Gastroesophageal sphincter (tissue), 4 donors: ENCODE results near the gene SSU72. TPM values are rescaled to one million over a fixed set of nuclear protein-coding genes. Genes with fewer than 3 reads are reported as not detected.
"Not testable (repeated sequence)": the region's sequence is repeated elsewhere in the genome, so short reads cannot be mapped to it uniquely, and the experiment has no call there.

Source experiments
- ATAC-seq: fragments of 150-250 bp; one replicate; pipeline ENCODE4 v1.9.1; 2016; ENCODE audit warnings: mild to moderate bottlenecking, moderate library complexity
- H3K27ac ChIP-seq, 4 donors: fragments of 200-600 bp; sonication (generic) in 3 of 4; 1 replicate in 3 of 4; 2 replicates in 1 of 4; pipeline ENCODE4 v1.5.1; 2016 to 2019
- H3K27me3 ChIP-seq: fragments of 200-600 bp; sonication (generic); one replicate; pipeline ENCODE4 v1.5.1; 2019
- H3K36me3 ChIP-seq, 2 donors: fragments of 200-600 bp; sonication (generic); one replicate each; pipeline ENCODE4 v1.5.1; 2019; ENCODE audit warnings: control low read depth in 1 of 2
- H3K4me1 ChIP-seq, 3 donors: fragments of 200-600 bp; sonication (generic); 1 replicate in 2 of 3; 2 replicates in 1 of 3; pipeline ENCODE4 v1.5.1; 2016 to 2019; ENCODE audit warnings: control low read depth in 2 of 3
- H3K4me3 ChIP-seq, 2 donors: fragments of 200-600 bp; sonication (generic); one replicate each; pipeline ENCODE4 v1.5.1; 2019; ENCODE audit warnings: mild to moderate bottlenecking in 1 of 2, moderate library complexity in 1 of 2
- H3K9me3 ChIP-seq, 3 donors: fragments of 200-600 bp; sonication (generic); one replicate each; pipeline ENCODE4 v1.5.1; 2017 to 2019; ENCODE audit warnings: control low read depth in 2 of 3
- EP300 ChIP-seq: sonication (generic); formaldehyde crosslinking; IDR thresholded peaks from one replicate; pipeline ENCODE4 v1.6.1; 2017; ENCODE audit warnings: antibody characterized with exemption, mild to moderate bottlenecking
- POLR2A ChIP-seq, 2 donors: fragments of 450-650 bp; IDR thresholded peaks; one replicate each; pipeline ENCODE4 v1.6.1; 2017; ENCODE audit warnings: antibody characterized with exemption in 2 of 2, mild to moderate bottlenecking in 2 of 2, moderate library complexity in 1 of 2
- POLR2AphosphoS5 ChIP-seq: sonication (generic); formaldehyde crosslinking; IDR thresholded peaks from one replicate; pipeline ENCODE4 v1.6.1; 2017; ENCODE audit warnings: antibody characterized with exemption
- WGBS, 2 donors: methylation state at CpG; one replicate each; pipeline ENCODE4 v1.1.5; 2018; ENCODE audit warnings: low coverage in 1 of 2; 5-methylcytosine and 5-hydroxymethylcytosine counted together
- total RNA-seq, 4 donors: library from RNA; depleted of rRNA; stranded (reverse); fragments of >200 nt; gene quantifications; one replicate each; pipeline ENCODE4 v1.1.0, GENCODE V29; 2016
- TF ChIP-seq, protein P1 (sequence below), 4 experiments: fragments of 200-600 bp in 2 of 4; fragments of 450-650 bp in 2 of 4; sonication (generic) in 1 of 4; IDR thresholded peaks; one replicate each; pipeline ENCODE4 v1.5.1; 2017 to 2019; ENCODE audit warnings: antibody characterized with exemption in 4 of 4, mild to moderate bottlenecking in 2 of 4, moderate library complexity in 2 of 4

SSU72 gene
- total RNA-seq, 4 donors from 2014 or later: 90.5 to 109 (median 98.9) TPM

DNA sequence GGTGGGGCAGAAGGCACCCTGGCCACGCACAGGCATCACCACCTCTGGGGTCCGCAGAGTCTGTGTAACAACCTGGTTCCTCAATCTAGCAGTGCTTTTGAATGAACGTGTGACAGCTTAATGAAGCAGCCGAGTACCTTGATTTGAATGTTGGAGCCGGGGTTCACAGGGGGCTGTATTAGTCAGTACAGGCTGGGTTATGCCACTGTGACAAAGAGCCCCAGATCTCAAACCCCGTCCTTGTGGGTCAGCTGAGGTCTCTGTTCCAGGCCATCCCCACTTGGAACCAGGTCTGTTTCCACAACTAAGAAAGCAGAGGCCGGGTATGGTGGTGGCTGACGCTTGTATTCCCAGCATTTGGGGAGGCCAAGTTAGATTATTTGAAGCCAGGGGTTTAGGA, 44.7 kb downstream of the SSU72 start:
- Histone ChIP-seq H3K4me3 (no peak overlapping the region), H3K27me3 (no peaks in the 10 kb centered on the region), H3K4me1 (peaks cover 0 to 7% (median 0%) of the 10 kb centered on the region in 3 donors), H3K27ac (no peak overlapping the region), H3K36me3 (peaks cover 0 to 72% of the 10 kb centered on the region in 2 donors), H3K9me3 (peaks cover 0 to 10% (median 0%) of the 10 kb centered on the region in 3 donors)
- TF ChIP-seq EP300 (no peak), POLR2A (IDR thresholded peaks at IDR 0.05) (no peak), POLR2AphosphoS5 (no peak)
- TF ChIP-seq, protein P1, sequence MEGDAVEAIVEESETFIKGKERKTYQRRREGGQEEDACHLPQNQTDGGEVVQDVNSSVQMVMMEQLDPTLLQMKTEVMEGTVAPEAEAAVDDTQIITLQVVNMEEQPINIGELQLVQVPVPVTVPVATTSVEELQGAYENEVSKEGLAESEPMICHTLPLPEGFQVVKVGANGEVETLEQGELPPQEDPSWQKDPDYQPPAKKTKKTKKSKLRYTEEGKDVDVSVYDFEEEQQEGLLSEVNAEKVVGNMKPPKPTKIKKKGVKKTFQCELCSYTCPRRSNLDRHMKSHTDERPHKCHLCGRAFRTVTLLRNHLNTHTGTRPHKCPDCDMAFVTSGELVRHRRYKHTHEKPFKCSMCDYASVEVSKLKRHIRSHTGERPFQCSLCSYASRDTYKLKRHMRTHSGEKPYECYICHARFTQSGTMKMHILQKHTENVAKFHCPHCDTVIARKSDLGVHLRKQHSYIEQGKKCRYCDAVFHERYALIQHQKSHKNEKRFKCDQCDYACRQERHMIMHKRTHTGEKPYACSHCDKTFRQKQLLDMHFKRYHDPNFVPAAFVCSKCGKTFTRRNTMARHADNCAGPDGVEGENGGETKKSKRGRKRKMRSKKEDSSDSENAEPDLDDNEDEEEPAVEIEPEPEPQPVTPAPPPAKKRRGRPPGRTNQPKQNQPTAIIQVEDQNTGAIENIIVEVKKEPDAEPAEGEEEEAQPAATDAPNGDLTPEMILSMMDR (IDR thresholded peaks at IDR 0.05): no peak
- WGBS, 2 donors: 89% methylated on average over 5 of the region's 8 CpGs; no CpG with 5 or more reads in 1 of the 2 donors
- no peak for ATAC-seq

DNA sequence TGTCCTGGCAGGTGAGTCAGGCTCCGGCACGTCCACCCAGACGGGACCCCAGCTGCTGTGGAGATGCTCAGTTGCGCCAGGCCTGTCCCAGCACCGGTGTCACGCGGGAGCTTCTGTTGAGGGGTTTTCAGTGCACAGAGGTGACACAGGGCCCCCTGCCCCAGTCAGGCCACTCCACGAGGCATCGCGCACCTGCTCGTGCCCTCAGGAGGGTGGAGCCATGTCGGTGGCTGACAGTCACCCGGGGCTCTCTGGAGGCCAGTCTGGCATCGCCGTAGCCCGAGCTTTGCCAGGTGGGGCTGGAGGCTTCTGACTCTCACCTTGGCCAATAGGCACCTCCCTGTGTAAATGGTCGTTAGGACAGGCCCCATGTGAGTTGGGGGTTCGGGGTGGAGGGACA, 45.3 kb downstream of the SSU72 start:
- peaks cover 0 to 7% (median 0%) of the 10 kb centered on the region in 3 donors for H3K4me1 ChIP-seq
- no peaks in the 10 kb centered on the region for H3K27me3 ChIP-seq
- no peak overlapping the region for H3K27ac ChIP-seq
- no peak overlapping the region for H3K4me3 ChIP-seq
- WGBS, 2 donors: no CpG with 5 or more reads among the region's 18 CpGs
- ATAC-seq: no peak
- TF ChIP-seq POLR2AphosphoS5 (no peak), EP300 (no peak), POLR2A (IDR thresholded peaks at IDR 0.05) (no peak)
- TF ChIP-seq, protein P1 (IDR thresholded peaks at IDR 0.05): no peak
- peaks cover 0 to 70% of the 10 kb centered on the region in 2 donors for H3K36me3 ChIP-seq
- H3K9me3 ChIP-seq: peaks cover 0 to 10% (median 0%) of the 10 kb centered on the region in 3 donors

DNA sequence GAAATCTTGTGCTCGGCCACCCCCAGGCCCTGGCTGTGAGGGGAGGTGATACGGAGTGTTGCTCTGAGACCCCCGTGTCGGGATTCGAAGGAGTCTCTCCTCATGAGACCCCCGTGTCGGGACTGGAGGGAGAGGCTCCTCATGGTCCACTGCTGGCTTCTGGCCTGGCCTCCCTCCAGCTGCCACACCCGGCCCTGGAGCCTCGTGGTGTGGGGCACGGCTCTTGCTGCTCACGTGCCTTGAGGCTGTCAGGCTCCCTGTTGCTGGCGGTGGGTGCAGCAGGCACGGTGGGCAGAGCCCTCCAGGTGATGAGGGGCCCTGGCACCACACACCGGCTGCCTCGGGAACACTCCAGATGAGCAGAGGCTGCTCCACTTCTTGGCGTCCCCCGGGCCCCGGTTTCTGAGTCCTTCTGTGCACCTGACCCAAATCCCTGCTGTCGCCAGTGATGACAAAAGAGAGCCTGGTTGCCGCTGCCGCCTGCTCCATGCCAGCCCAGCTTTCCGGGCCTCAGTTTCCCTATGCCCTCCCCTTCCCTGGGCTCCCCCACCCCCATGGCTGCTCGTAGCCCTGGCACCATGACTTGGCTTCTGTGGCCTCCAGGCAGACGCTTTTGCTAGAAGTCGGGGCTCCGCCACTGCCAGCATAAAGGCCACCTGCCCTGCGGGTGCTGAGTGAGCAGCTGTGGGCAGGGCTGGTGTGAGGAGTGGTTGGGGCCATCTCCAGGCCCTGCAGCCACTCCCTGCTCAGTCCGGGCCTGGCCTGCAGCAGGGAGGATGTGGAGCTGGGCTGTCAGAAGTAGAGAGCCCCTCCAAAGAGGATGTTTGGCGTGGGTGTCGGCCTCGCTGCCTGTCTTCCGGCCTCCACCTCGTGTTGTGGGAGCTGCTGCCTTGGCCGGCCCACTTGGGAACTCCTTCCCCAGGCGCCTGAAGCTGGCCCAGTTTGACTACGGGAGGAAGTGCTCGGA, 46.1 kb downstream of the SSU72 start:
- Histone ChIP-seq H3K27me3 (no peaks in the 10 kb centered on the region), H3K27ac (no peak overlapping the region), H3K4me3 (no peak overlapping the region), H3K36me3 (peaks cover 0 to 70% of the 10 kb centered on the region in 2 donors), H3K9me3 (peaks cover 0 to 10% (median 0%) of the 10 kb centered on the region in 3 donors), H3K4me1 (peaks cover 0 to 7% (median 0%) of the 10 kb centered on the region in 3 donors)
- no CpG with 5 or more reads among the region's 37 CpGs for WGBS, 2 donors
- ATAC-seq: no peak
- TF ChIP-seq, protein P1 (IDR thresholded peaks at IDR 0.05): no peak
- TF ChIP-seq POLR2A (IDR thresholded peaks at IDR 0.05) (no peak), EP300 (no peak), POLR2AphosphoS5 (no peak)

DNA sequence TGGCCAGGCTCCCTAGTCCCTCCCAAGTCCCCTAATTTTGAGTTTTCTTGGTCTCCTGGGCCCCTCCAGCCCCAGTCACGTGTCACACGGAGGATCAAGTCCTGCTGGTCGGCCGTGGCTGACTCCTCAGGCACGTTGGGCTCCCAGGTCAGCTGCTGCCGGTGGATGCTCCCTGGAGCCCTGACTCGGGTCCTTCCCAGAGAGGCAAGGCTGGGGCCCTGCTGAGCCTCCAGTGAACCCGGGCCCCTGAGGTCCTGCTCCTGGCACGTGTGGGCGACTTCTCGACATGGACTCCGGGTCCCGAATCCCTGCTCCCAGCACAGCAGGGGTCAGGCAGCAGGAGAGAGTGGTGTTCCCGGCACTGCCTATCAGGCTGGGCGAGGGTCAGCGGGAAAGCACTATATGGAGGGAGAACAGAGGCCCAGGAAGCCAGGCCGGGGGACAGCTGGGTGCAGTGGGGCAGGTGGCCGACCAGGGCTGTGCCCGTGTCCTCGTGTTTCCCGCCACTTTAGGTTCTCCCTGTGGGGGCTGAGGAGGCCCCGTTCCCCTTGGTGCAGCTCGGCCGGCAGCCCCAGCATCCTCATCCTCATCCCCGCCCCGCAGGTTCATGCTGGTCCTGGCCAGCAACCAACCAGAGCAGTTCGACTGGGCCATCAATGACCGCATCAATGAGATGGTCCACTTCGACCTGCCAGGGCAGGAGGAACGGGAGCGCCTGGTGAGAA, 47.4 kb downstream of the SSU72 start:
- Histone ChIP-seq H3K4me1 (no peaks in the 10 kb centered on the region), H3K36me3 (peaks cover 0 to 76% of the 10 kb centered on the region in 2 donors)

DNA sequence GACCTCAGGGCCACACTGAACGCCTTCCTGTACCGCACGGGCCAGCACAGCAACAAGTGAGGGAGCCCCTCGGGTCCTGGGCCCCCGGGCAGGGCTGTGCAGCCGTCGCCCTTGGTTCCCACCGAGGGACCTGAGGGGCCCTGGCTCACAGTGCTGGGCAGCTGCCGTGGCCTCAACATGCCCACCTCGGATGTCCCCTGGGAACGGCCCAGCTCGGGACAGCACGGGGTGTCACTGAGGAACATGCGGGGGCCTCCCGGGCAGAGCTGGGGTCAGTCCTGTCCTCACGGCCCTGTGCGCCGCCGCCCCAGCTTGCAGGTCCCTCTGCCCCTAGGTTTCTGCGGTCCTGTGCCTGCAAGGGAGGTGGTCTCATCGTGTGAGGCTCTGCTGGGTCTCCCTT, 48.2 kb downstream of the SSU72 start:
- no CpG with 5 or more reads among the region's 21 CpGs for WGBS, 2 donors
- not testable (repeated sequence) for ATAC-seq, H3K9me3 ChIP-seq, H3K4me3 ChIP-seq, H3K27me3 ChIP-seq, H3K4me1 ChIP-seq, H3K27ac ChIP-seq
- peaks cover 0 to 79% of the 10 kb centered on the region in 2 donors for H3K36me3 ChIP-seq

More for the DNA sequence above, 47.4 kb downstream of the SSU72 start:
- 87 to 100% methylated on average over 3 to 5 of the region's 31 CpGs for WGBS, 2 donors
- no peak overlapping the region for H3K4me3 ChIP-seq
- H3K27me3 ChIP-seq: no peaks in the 10 kb centered on the region
- H3K27ac ChIP-seq: no peak overlapping the region
- no peak for ATAC-seq
- peaks cover 0 to 10% (median 0%) of the 10 kb centered on the region in 3 donors for H3K9me3 ChIP-seq
- TF ChIP-seq EP300: no peak
- TF ChIP-seq, protein P1 (IDR thresholded peaks at IDR 0.05): no peak
- no peak for TF ChIP-seq POLR2AphosphoS5
- TF ChIP-seq POLR2A (IDR thresholded peaks at IDR 0.05): no peak

DNA sequence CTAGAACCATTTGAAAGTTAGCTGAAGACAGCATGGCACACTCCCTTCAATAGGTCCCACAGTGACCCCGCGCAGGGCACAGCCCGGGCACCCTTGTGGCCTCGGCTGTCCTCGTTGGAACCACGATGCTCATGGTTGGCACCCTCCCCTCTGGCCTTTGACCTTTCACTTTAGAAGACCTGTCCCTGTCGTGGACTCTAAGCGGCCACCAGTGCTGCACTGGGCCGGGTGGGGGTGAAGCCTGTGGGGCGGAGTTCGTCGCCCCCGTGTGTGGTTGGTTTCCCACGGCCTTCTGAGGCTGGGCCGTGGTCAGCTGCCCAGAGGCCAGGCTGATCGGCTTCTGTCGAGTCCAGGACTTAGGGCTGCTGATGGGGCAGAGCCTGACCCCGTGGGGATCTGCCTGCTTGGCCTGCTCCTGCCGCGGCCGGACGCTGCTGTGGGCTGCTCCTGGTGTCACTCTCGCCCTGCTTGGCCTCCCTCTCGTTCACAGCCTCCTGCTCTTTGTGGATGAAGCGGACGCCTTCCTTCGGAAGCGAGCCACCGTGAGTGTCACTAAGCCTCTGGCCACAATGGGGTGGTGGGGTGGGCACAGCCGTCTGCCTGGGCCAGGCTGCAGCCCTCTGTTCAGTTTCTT, 49.8 kb downstream of the SSU72 start:
- H3K9me3 ChIP-seq, H3K27me3 ChIP-seq, H3K27ac ChIP-seq, H3K4me3 ChIP-seq, H3K4me1 ChIP-seq, ATAC-seq: not testable (repeated sequence)
- H3K36me3 ChIP-seq: peaks cover 0 to 91% of the 10 kb centered on the region in 2 donors
- WGBS, 2 donors: 89 to 90% methylated on average over 2 to 12 of the region's 30 CpGs

DNA sequence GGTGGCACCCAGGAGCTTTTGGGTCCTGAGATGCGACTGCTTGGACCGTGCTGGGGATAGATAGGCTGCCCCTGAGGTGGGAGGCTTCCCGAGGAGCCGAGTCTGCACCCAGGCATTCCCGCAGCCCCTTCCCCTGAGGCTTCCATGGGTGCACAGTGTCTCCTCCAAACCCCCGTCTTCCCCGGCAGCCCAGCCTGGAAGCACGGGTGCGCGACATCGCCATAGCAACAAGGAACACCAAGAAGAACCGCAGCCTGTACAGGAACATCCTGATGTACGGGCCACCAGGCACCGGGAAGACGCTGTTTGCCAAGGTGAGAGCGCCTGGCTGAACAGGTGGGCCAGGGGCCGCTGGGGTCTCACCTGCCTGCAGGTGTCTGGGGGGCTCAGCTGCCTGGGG, 51.0 kb downstream of the SSU72 start:
- not testable (repeated sequence) for H3K4me1 ChIP-seq, ATAC-seq, H3K27ac ChIP-seq, H3K4me3 ChIP-seq, H3K9me3 ChIP-seq, H3K27me3 ChIP-seq
- no CpG with 5 or more reads among the region's 17 CpGs for WGBS, 2 donors
- H3K36me3 ChIP-seq: peaks cover 0 to 85% of the 10 kb centered on the region in 2 donors
